ENCODE data around the gene FAM131B. TPM values are rescaled to one million over a fixed set of nuclear protein-coding genes. Genes with fewer than 3 reads are reported as not detected.
A peak's percentile ranks its signal among the peaks of the same experiment; 100 is the strongest.

Gene FAM131B
- total RNA-seq, 1 experiment from 2014 or later: 25.3 TPM

GRCh38 chr7:143391462-143392404, 29.2 kb upstream of the FAM131B start (continued):
- no peak for TF ChIP-seq ZNF532 (CRISPR knock-in tag; IDR thresholded peaks at IDR 0.05; ENCODE audit: borderline replicate concordance)

DNA sequence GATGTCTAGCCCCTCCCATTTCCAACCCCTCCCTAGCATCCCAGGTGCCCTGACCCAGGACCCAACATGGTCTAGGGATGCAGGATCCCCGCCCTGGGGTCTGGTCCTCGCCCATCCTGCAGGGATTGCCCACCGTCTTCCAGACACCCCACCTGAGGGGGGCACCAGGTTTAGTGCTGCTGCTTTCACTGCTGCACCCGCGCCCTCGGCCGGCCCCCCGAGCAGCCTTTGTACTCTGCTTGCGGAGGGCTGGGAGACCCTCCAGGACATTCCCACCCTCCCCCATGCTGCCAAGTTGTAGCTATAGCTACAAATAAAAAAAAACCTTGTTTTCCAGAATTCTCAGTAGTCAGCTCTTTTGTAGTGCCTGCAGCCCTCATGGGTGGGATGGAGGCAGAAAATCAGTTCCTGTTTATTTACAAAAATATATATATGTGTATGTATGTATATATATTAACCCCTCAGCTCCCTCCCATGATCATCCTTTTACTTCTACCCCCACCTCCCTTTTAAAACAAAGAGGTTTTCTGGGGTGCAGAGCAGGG, 28.3 kb upstream of the FAM131B start:
- ChIA-PET POLR2A (interaction anchor here (0.6 to 7.2 kb wide), 4 partner anchors 9 to 24 kb away, joined by 3 to 62 read pairs (median 7); partner anchors contain the start of gene EPHA1), CTCF (interaction anchor here (0.7 to 4.4 kb wide), 5 partner anchors 11 to 69 kb away, joined by 3 to 48 read pairs (median 3); partner anchors contain the start of gene EPHA1)
- ATAC-seq (no peak), DNase-seq (ENCODE audit: low spot score) (no peak)
- Mint-ChIP-seq H3K4me3 (no peak overlapping the region), H3K27me3 (ENCODE audit: low read depth) (no peaks in the 10 kb centered on the region), H3K27ac (no peak overlapping the region), H3K4me1 (peaks cover 9% of the 10 kb centered on the region), H3K9me3 (no peaks in the 10 kb centered on the region), H3K36me3 (peaks cover 66% of the 10 kb centered on the region)
- TF ChIP-seq ZNF121 (CRISPR knock-in tag; IDR thresholded peaks at IDR 0.05): no peak
- TF ChIP-seq NR3C1 (CRISPR knock-in tag; conservative IDR thresholded peaks at IDR 0.05; ENCODE audit: low read depth): no peak
- TF ChIP-seq ZNF232 (CRISPR knock-in tag; IDR thresholded peaks at IDR 0.05): no peak
- 0 out of 2 replicates have a peak, but pooled peaks have one; percentile 4 for TF ChIP-seq NFATC4 (CRISPR knock-in tag; IDR thresholded peaks at IDR 0.05)
- TF ChIP-seq TP53 (CRISPR knock-in tag; IDR thresholded peaks at IDR 0.05): no peak
- no peak for TF ChIP-seq NR2C2 (CRISPR knock-in tag; IDR thresholded peaks at IDR 0.05)

- POLR2A ChIA-PET: interaction anchor here (0.6 to 7.2 kb wide), 5 partner anchors 8 to 55 kb away, joined by 3 to 62 read pairs (median 4); partner anchors contain the start of gene EPHA1
- ATAC-seq: no peak
- Mint-ChIP-seq H3K27ac (peak overlapping the region; percentile 82), H3K9me3 (no peaks in the 10 kb centered on the region), H3K4me3 (no peak overlapping the region), H3K4me1 (peaks cover 9% of the 10 kb centered on the region), H3K27me3 (ENCODE audit: low read depth) (no peaks in the 10 kb centered on the region), H3K36me3 (peaks cover 60% of the 10 kb centered on the region)
- DNase-seq (ENCODE audit: low spot score): no peak
- TF ChIP-seq, protein P1, sequence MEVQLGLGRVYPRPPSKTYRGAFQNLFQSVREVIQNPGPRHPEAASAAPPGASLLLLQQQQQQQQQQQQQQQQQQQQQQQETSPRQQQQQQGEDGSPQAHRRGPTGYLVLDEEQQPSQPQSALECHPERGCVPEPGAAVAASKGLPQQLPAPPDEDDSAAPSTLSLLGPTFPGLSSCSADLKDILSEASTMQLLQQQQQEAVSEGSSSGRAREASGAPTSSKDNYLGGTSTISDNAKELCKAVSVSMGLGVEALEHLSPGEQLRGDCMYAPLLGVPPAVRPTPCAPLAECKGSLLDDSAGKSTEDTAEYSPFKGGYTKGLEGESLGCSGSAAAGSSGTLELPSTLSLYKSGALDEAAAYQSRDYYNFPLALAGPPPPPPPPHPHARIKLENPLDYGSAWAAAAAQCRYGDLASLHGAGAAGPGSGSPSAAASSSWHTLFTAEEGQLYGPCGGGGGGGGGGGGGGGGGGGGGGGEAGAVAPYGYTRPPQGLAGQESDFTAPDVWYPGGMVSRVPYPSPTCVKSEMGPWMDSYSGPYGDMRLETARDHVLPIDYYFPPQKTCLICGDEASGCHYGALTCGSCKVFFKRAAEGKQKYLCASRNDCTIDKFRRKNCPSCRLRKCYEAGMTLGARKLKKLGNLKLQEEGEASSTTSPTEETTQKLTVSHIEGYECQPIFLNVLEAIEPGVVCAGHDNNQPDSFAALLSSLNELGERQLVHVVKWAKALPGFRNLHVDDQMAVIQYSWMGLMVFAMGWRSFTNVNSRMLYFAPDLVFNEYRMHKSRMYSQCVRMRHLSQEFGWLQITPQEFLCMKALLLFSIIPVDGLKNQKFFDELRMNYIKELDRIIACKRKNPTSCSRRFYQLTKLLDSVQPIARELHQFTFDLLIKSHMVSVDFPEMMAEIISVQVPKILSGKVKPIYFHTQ (CRISPR knock-in tag; IDR thresholded peaks at IDR 0.05): peak; percentile 63; the same call in 1 of the 2 replicates
- TF ChIP-seq PREB (CRISPR knock-in tag; IDR thresholded peaks at IDR 0.05; ENCODE audit: borderline replicate concordance): no peak
- TF ChIP-seq ZNF416 (CRISPR knock-in tag; IDR thresholded peaks at IDR 0.05): 0 out of 2 replicates have a peak, but pooled peaks have one; percentile 44
- TF ChIP-seq SOX15 (CRISPR knock-in tag; IDR thresholded peaks at IDR 0.05): no peak
- TF ChIP-seq CREB1 (CRISPR knock-in tag; IDR thresholded peaks at IDR 0.05): 0 out of 2 replicates have a peak, but pooled peaks have one; percentile 48
- peak; percentile 14; the same call in 1 of the 2 replicates for TF ChIP-seq NFATC4 (CRISPR knock-in tag; IDR thresholded peaks at IDR 0.05)
- CTCF ChIA-PET: interaction anchor here (1.2 to 4.4 kb wide), 4 partner anchors 11 to 68 kb away, joined by 3 to 48 read pairs (median 13); partner anchors contain the start of gene EPHA1
These were observed 27.7 kb upstream of the FAM131B start for GRCh38 chr7:143390104-143390772.
